ENCODE measurements around the gene TRPC3. TPM values are rescaled to one million over a fixed set of nuclear protein-coding genes. Genes with fewer than 3 reads are reported as not detected.

Gene TRPC3
- total RNA-seq, 2 experiments from 2014 or later, result not detected

- Histone ChIP-seq H3K4me3 (ENCODE audit: low read length) (no peak overlapping the region), H3K9me3 (ENCODE audit: control insufficient read depth in 1 of 2, insufficient read depth in 1 of 2, low read length in 2 of 2) (no peaks in the 10 kb centered on the region), H3K4me1 (ENCODE audit: insufficient read depth, low read length) (no peaks in the 10 kb centered on the region), H3K36me3 (ENCODE audit: insufficient read depth, low read length) (peaks cover 11% of the 10 kb centered on the region), H3K27me3 (ENCODE audit: control insufficient read depth in 1 of 2, insufficient read depth in 2 of 2, low read length in 2 of 2) (no peaks in the 10 kb centered on the region), H3K27ac (ENCODE audit: low read depth in 1 of 2, low read length in 2 of 2) (no peak overlapping the region)
- no peaks in the 10 kb centered on the region for H3K27me3 Mint-ChIP-seq
- no peak for ATAC-seq (ENCODE audit: poor library complexity)
- POLR2A ChIA-PET, result no interaction called here
- intact Hi-C loops (cut with DNase I, micrococcal nuclease), result no loop called here
- no peak for TF ChIP-seq CTCF (IDR thresholded peaks at IDR 0.05)
- CTCF ChIA-PET, result no interaction called here
- no peak overlapping the region for H3K4me3 Mint-ChIP-seq
- H3K4me1 Mint-ChIP-seq (ENCODE audit: low read depth), result peaks cover 3% of the 10 kb centered on the region
- H3K27ac Mint-ChIP-seq, result no peak overlapping the region
- no peak for DNase-seq
- peaks cover 41% of the 10 kb centered on the region for H3K36me3 Mint-ChIP-seq (ENCODE audit: low read depth)
- no peaks in the 10 kb centered on the region for H3K9me3 Mint-ChIP-seq
Measured at GRCh38 chr4:121863799-121864198, 88.1 kb downstream of the TRPC3 start.

DNA sequence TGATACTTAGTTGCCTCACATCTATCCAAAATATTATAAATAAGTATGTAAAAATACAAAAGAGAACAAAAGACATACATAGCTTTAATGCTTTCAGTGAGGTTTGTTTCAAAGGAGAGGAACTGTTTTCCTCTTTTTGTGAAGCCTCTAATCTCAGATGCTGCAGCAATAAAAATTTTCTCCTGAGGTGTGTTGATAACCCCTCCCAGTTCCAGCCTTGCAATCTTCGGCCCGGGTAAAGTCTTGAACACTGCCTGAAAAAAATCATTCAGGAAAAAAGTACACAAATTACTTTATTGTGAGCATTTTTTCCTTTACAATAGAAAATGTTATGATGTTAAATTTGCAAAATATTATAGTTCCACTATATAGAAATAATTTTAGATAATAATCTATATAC is 90.4 kb downstream of the TRPC3 start:
- no peaks in the 10 kb centered on the region for H3K4me1 ChIP-seq (ENCODE audit: insufficient read depth, low read length)
- no peaks in the 10 kb centered on the region for H3K27me3 ChIP-seq (ENCODE audit: control insufficient read depth in 1 of 2, insufficient read depth in 2 of 2, low read length in 2 of 2)
- Mint-ChIP-seq H3K9me3 (no peaks in the 10 kb centered on the region), H3K36me3 (ENCODE audit: low read depth) (peaks cover 47% of the 10 kb centered on the region), H3K4me1 (ENCODE audit: low read depth) (no peaks in the 10 kb centered on the region), H3K27ac (no peak overlapping the region), H3K27me3 (no peaks in the 10 kb centered on the region), H3K4me3 (no peak overlapping the region)
- no peak overlapping the region for H3K27ac ChIP-seq (ENCODE audit: low read depth in 1 of 2, low read length in 2 of 2)
- ChIA-PET POLR2A (interaction anchor here (0.6 kb wide), 1 partner anchor 161 kb away, joined by 3 read pairs; no protein-coding TSS in a partner anchor), CTCF (interaction anchor here (0.7 kb wide), 1 partner anchor 27 kb away, joined by 3 read pairs; no protein-coding TSS in a partner anchor)
- DNase-seq (no peak), ATAC-seq (ENCODE audit: poor library complexity) (no peak)
- TF ChIP-seq CTCF (IDR thresholded peaks at IDR 0.05), result no peak
- intact Hi-C loops (cut with DNase I, micrococcal nuclease), result no loop called here
- no peak overlapping the region for H3K4me3 ChIP-seq (ENCODE audit: low read length)
- no peaks in the 10 kb centered on the region for H3K9me3 ChIP-seq (ENCODE audit: control insufficient read depth in 1 of 2, insufficient read depth in 1 of 2, low read length in 2 of 2)
- H3K36me3 ChIP-seq (ENCODE audit: insufficient read depth, low read length), result peaks cover 11% of the 10 kb centered on the region

GRCh38 chr4:121860121-121860520 is 91.7 kb downstream of the TRPC3 start:
- intact Hi-C loops (cut with DNase I, micrococcal nuclease), result no loop called here
- H3K4me1 Mint-ChIP-seq (ENCODE audit: low read depth), result no peaks in the 10 kb centered on the region
- no peaks in the 10 kb centered on the region for H3K4me1 ChIP-seq (ENCODE audit: insufficient read depth, low read length)
- H3K27ac Mint-ChIP-seq, result no peak overlapping the region
- no peak for TF ChIP-seq CTCF (IDR thresholded peaks at IDR 0.05)
- H3K4me3 ChIP-seq (ENCODE audit: low read length), result no peak overlapping the region
- peaks cover 41% of the 10 kb centered on the region for H3K36me3 Mint-ChIP-seq (ENCODE audit: low read depth)
- no peak overlapping the region for H3K27ac ChIP-seq (ENCODE audit: low read depth in 1 of 2, low read length in 2 of 2)
- POLR2A ChIA-PET, result no interaction called here
- no peaks in the 10 kb centered on the region for H3K9me3 ChIP-seq (ENCODE audit: control insufficient read depth in 1 of 2, insufficient read depth in 1 of 2, low read length in 2 of 2)
- CTCF ChIA-PET, result no interaction called here
- peaks cover 11% of the 10 kb centered on the region for H3K36me3 ChIP-seq (ENCODE audit: insufficient read depth, low read length)
- DNase-seq, result no peak
- no peak overlapping the region for H3K4me3 Mint-ChIP-seq
- H3K9me3 Mint-ChIP-seq, result no peaks in the 10 kb centered on the region
- no peak for ATAC-seq (ENCODE audit: poor library complexity)
- H3K27me3 ChIP-seq (ENCODE audit: control insufficient read depth in 1 of 2, insufficient read depth in 2 of 2, low read length in 2 of 2), result no peaks in the 10 kb centered on the region
- no peaks in the 10 kb centered on the region for H3K27me3 Mint-ChIP-seq

All from CD4-positive, alpha-beta T cell (primary cell).